Muscle layer of duodenum (tissue), 2 donors: Measurements from ENCODE around the gene GTF2I.
A peak's percentile ranks its signal among the peaks of the same experiment; 100 is the strongest.
"Not testable (repeated sequence)": the region's sequence is repeated elsewhere in the genome, so short reads cannot be mapped to it uniquely, and the experiment has no call there.

Experiments
- H3K27ac ChIP-seq: one replicate; pipeline ENCODE4 v1.7.0; 2013; ENCODE audit warnings: mild to moderate bottlenecking, low read length
- H3K27me3 ChIP-seq: one replicate; pipeline ENCODE4 v1.7.0; 2013; ENCODE audit warnings: low read depth, mild to moderate bottlenecking, control low read depth, low read length
- H3K36me3 ChIP-seq, 2 donors: one replicate each; pipeline ENCODE4 v1.7.0; 2013; ENCODE audit warnings: low read length in 2 of 2, control low read depth in 1 of 2, mild to moderate bottlenecking in 1 of 2; ENCODE audit not compliant: insufficient read depth in 2 of 2, control insufficient read depth in 1 of 2
- H3K4me1 ChIP-seq, 2 donors: one replicate each; pipeline ENCODE4 v1.7.0; 2013; ENCODE audit warnings: low read length in 2 of 2, mild to moderate bottlenecking in 2 of 2, control low read depth in 1 of 2, moderate library complexity in 1 of 2; ENCODE audit not compliant: insufficient read depth in 2 of 2, control insufficient read depth in 1 of 2
- H3K4me3 ChIP-seq, 2 donors: one replicate each; pipeline ENCODE4 v1.7.0; 2013; ENCODE audit warnings: low read length in 2 of 2, low read depth in 1 of 2, mild to moderate bottlenecking in 1 of 2
- H3K9me3 ChIP-seq, 2 donors: one replicate each; pipeline ENCODE4 v1.7.0; 2013; ENCODE audit warnings: low read length in 2 of 2, control low read depth in 1 of 2, mild to moderate bottlenecking in 1 of 2; ENCODE audit not compliant: control insufficient read depth in 1 of 2
- donor health status: healthy.

The GTF2I gene

GRCh38 chr7:74658178-74659004 is 873 bp downstream of the GTF2I start:
- no peaks in the 10 kb centered on the region for H3K36me3 ChIP-seq

GRCh38 chr7:74660202-74660601 is 2.7 kb downstream of the GTF2I start:
- not testable (repeated sequence) for H3K27me3 ChIP-seq, H3K36me3 ChIP-seq, H3K9me3 ChIP-seq
- H3K27ac ChIP-seq: peak overlapping the region; percentile 56
- peaks cover 12 to 44% of the 10 kb centered on the region in 2 donors for H3K4me1 ChIP-seq
- H3K4me3 ChIP-seq: peak overlapping the region in 1 of 2 donors; percentile 68

More at GRCh38 chr7:74658178-74659004, 873 bp downstream of the GTF2I start:
- H3K27me3 ChIP-seq: no peaks in the 10 kb centered on the region
- peak overlapping the region; percentile 79 for H3K27ac ChIP-seq
- peaks cover 12 to 34% of the 10 kb centered on the region in 2 donors for H3K4me1 ChIP-seq
- H3K9me3 ChIP-seq: no peaks in the 10 kb centered on the region
- peak overlapping the region; percentile 69 to 73 for H3K4me3 ChIP-seq

GRCh38 chr7:74661836-74662794 is 4.6 kb downstream of the GTF2I start:
- H3K4me3 ChIP-seq, H3K27me3 ChIP-seq, H3K9me3 ChIP-seq, H3K36me3 ChIP-seq, H3K27ac ChIP-seq: not testable (repeated sequence)
- H3K4me1 ChIP-seq: peaks cover 12 to 37% of the 10 kb centered on the region in 2 donors

GRCh38 chr7:74665296-74665938 is 7.9 kb downstream of the GTF2I start:
- Histone ChIP-seq H3K27me3 (no peaks in the 10 kb centered on the region), H3K36me3 (peaks cover 0 to 6% of the 10 kb centered on the region in 2 donors), H3K4me3 (no peak overlapping the region), H3K27ac (no peak overlapping the region), H3K9me3 (no peaks in the 10 kb centered on the region), H3K4me1 (peaks cover 6 to 26% of the 10 kb centered on the region in 2 donors)

GRCh38 chr7:74667013-74667412 is 9.5 kb downstream of the GTF2I start:
- H3K4me1 ChIP-seq: peaks cover 3 to 24% of the 10 kb centered on the region in 2 donors
- H3K4me3 ChIP-seq, H3K27me3 ChIP-seq, H3K9me3 ChIP-seq, H3K36me3 ChIP-seq, H3K27ac ChIP-seq: not testable (repeated sequence)

- not testable (repeated sequence) for H3K9me3 ChIP-seq, H3K36me3 ChIP-seq, H3K27me3 ChIP-seq, H3K4me3 ChIP-seq, H3K27ac ChIP-seq
- peaks cover 3 to 28% of the 10 kb centered on the region in 2 donors for H3K4me1 ChIP-seq
Observed at GRCh38 chr7:74667520-74667919, 10.0 kb downstream of the GTF2I start.

- no peaks in the 10 kb centered on the region for H3K9me3 ChIP-seq
- no peak overlapping the region for H3K4me3 ChIP-seq
- H3K36me3 ChIP-seq: no peaks in the 10 kb centered on the region
- H3K27ac ChIP-seq: no peak overlapping the region
- H3K4me1 ChIP-seq: peaks cover 0 to 24% of the 10 kb centered on the region in 2 donors
- H3K27me3 ChIP-seq: no peaks in the 10 kb centered on the region
Observed at GRCh38 chr7:74671602-74672001, 14.1 kb downstream of the GTF2I start.

- Histone ChIP-seq H3K27ac (no peak overlapping the region), H3K9me3 (no peaks in the 10 kb centered on the region), H3K27me3 (no peaks in the 10 kb centered on the region), H3K4me3 (no peak overlapping the region), H3K36me3 (no peaks in the 10 kb centered on the region), H3K4me1 (peaks cover 0 to 27% of the 10 kb centered on the region in 2 donors)
Observed at GRCh38 chr7:74672343-74672915, 14.9 kb downstream of the GTF2I start.

- Histone ChIP-seq H3K36me3 (no peaks in the 10 kb centered on the region), H3K4me3 (no peak overlapping the region), H3K27me3 (no peaks in the 10 kb centered on the region), H3K9me3 (no peaks in the 10 kb centered on the region), H3K27ac (no peak overlapping the region), H3K4me1 (peaks cover 0 to 27% of the 10 kb centered on the region in 2 donors)
Observed at GRCh38 chr7:74674166-74674565, 16.6 kb downstream of the GTF2I start.

GRCh38 chr7:74682829-74683228 is 25.3 kb downstream of the GTF2I start:
- no peaks in the 10 kb centered on the region for H3K4me1 ChIP-seq
- H3K36me3 ChIP-seq: no peaks in the 10 kb centered on the region
- no peaks in the 10 kb centered on the region for H3K27me3 ChIP-seq
- no peak overlapping the region for H3K27ac ChIP-seq
- no peak overlapping the region for H3K4me3 ChIP-seq
- H3K9me3 ChIP-seq: no peaks in the 10 kb centered on the region

GRCh38 chr7:74683799-74684198 is 26.3 kb downstream of the GTF2I start:
- Histone ChIP-seq H3K27ac (no peak overlapping the region), H3K27me3 (no peaks in the 10 kb centered on the region), H3K9me3 (no peaks in the 10 kb centered on the region), H3K4me1 (no peaks in the 10 kb centered on the region), H3K4me3 (no peak overlapping the region), H3K36me3 (no peaks in the 10 kb centered on the region)
